ENCODE data around the gene TTF2.
"Not testable (repeated sequence)": the region's sequence is repeated elsewhere in the genome, so short reads cannot be mapped to it uniquely, and the experiment has no call there.

TTF2 gene

DNA sequence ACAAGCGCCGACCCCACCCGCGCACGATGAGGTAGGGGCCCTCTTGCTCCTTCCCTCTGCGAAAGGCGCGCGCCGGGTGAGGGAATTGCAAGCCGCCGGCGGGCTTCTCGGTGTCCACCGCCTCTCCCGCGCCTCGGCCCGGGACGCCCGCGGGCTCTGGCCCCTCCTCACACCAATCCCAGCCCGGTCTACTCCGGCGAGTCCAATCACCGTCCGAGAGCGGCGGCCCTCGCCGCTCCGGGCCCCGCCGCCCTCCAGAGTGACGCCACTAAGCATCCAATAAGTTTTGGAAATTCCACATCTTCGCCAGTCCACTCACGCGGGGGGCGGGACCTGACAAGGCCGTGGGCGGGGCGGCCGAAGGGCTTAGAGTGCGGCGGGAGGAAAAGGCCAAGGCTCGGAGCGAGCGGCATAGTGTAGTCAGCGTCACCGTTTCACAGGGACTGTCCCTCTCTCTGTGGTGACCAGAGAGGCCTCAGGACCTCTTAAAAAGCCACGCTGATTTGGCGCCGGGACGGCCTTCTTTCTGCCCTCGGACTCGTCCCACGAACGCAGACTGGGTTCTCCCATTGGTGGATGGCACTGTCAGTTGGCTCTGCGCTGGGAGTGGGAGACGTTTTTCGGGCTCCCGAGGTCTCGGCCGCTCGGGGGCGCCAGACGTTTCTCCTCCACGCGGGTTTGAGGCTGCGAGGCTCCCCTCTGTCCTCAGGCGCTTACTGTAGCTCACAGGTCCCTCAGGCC, 61.6 kb downstream of the TTF2 start, which contains the start of gene TRIM45:
TRIM45 (minus strand) TSS at position 161 of the 741 bp plus-strand sequence. CDS start 548 bp downstream, outside the sequence.
- DNase-seq (ENCODE audit: low spot score) = peak; percentile 93

- no peak for DNase-seq (ENCODE audit: low spot score)
Observed at GRCh38 chr1:117122330-117123025, 62.4 kb downstream of the TTF2 start.

GRCh38 chr1:117123274-117123673, 63.1 kb downstream of the TTF2 start:
- no peak for DNase-seq (ENCODE audit: low spot score)

DNA sequence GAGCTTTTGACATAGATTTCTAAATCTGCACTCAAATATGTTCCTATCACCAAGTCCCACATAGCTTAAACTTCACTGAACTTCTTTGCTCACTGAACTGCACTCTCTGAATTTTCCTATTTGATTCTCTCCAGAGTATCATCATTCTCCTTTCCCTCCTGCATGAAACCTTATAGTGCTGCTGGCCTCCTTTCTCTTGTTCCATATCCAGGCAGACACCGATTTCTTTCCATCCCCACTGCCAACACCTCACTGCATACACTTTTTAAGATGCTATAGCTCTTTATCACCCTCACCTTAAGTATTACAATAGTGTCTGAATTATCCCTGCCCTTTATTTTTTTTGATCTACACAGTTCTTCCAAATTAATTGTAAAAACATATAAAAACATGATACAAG, 64.5 kb downstream of the TTF2 start:
- no peak for DNase-seq (ENCODE audit: low spot score)

- DNase-seq (ENCODE audit: low spot score) = no peak
Observed at GRCh38 chr1:117127795-117128194, 67.7 kb downstream of the TTF2 start.

- DNase-seq (ENCODE audit: low spot score) = peak; percentile 56
Observed at GRCh38 chr1:117128323-117129079, 68.4 kb downstream of the TTF2 start.

GRCh38 chr1:117130526-117130925, 70.4 kb downstream of the TTF2 start:
- DNase-seq (ENCODE audit: low spot score) = no peak

GRCh38 chr1:117135329-117135728, 75.2 kb downstream of the TTF2 start:
- DNase-seq (ENCODE audit: low spot score) = no peak

DNA sequence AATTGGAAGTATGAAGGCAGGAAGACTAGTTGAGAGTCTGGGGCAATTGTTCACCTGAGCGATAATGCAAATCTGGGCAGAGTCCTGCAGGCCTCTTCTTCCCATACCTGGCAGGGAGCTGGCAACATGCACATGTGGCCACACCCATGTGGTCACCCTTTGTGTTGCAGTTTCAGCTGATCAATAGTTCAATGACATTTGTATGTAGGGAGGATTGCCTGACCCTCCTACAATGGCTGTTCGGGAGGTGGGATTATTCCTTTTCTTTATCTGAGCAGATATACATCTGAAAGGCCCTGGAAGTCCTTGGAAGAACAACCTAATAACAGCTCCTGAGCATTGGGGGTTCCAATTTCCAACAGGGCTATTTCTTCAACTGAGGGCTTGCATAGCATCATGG, 76.6 kb downstream of the TTF2 start:
- DNase-seq (ENCODE audit: low spot score) = no peak

DNA sequence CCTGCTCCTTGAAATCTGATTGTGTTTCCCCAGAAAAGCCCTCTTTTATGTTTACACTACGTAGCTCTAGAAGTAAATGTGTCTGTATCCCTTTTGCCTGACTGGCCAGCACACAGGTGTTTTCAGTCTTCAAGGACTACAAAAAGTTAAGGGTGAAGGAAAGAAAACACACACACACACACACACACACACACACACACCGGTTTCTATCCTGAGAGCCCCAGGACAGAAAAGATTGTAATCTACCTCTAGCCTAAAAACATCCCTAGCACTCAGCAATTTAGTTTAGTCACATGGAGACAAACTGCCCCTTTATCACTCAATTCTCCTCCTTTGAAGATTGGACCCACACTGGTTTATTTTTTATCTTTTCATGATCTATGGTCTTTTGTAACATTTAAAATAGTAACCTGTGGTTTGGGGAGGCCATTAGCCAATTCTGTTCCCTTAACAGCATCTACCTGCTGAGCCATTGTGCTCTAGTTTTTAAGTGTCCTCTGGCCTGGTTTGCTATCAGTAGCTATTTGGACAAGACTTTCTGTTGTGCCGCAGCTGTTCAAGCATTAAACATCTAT, 77.2 kb downstream of the TTF2 start:
- DNase-seq (ENCODE audit: low spot score) = no peak

DNA sequence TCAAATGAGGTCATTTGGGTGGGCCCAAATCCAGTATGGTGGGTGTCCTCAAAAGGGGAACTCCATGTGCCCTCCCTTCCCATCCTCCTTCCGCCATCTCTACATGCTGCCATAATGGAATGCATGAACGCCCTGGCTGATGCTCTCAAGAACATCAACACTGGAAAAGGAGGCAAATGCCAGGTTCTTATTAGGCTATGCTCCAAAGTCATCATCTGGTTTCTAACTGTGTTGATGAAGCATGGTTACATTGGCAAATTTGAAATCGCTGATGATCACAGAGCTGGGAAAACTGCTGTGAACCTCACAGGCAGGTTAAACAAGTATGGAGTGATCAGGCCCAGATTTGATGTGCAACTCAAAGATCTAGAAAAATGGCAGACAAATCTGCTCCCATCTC, 78.0 kb downstream of the TTF2 start:
- DNase-seq (ENCODE audit: low spot score) = no peak

DNA sequence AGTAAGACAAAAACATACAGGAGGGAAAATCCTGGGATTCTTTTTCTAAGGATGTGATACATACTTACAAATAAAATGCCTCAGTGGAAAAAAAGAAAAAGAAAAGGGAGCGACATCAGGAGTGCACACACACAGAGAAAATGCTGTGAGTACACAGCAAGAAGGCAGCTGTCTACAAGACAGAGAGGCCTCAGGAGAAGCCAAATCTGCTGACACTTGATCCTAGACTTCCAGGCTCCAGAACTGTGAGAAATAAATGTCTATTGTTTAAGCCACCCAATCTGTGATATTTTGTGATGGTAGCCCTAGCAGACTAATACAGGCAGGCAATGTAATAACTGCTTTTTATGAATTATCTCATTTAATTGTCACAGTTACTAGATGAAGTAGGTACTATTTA, 78.4 kb downstream of the TTF2 start:
- no peak for DNase-seq (ENCODE audit: low spot score)

DNA sequence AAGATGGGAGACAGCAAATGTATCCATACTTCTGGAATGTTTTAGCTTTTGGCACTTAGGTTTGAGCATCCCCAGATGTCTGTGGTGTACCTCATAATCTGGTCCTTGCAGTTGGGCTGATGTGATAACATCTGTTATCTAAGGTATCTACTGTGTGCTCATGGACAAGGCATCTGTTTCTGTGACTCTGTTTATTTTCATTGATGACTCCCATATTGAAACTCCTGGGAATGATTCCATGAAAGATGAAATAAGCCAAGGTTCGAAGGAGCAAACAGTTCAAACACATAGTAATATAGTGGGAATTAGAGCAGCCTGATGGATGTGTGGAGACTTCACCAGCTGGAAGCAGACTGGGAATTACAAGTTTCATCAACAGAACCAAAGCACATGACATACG, 82.1 kb downstream of the TTF2 start:
- no peak for DNase-seq (ENCODE audit: low spot score)

- no peak for DNase-seq (ENCODE audit: low spot score)
Observed at GRCh38 chr1:117143172-117143571, 83.0 kb downstream of the TTF2 start.

DNA sequence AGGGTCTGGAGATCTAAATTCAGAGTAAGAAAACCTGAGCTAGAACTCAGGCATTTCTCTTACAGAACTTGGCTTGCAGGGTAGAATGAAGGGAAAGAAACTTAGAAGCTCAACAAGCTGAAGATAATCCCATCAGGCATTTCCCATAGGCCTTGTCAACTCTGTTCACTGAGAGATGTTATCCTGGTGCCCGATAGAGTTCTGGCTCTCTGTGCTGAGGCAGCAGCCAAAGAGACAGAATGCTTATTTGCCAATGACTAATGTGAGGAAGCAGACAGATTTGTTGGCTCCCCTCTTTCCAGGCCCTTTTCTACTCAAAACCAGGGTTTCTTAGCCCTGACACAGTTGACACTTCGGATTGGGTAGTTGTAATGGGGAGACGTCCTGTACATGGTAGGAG, 83.7 kb downstream of the TTF2 start:
- no peak for DNase-seq (ENCODE audit: low spot score)

- DNase-seq (ENCODE audit: low spot score) = no peak
Observed at GRCh38 chr1:117146072-117146471, 85.9 kb downstream of the TTF2 start.

DNA sequence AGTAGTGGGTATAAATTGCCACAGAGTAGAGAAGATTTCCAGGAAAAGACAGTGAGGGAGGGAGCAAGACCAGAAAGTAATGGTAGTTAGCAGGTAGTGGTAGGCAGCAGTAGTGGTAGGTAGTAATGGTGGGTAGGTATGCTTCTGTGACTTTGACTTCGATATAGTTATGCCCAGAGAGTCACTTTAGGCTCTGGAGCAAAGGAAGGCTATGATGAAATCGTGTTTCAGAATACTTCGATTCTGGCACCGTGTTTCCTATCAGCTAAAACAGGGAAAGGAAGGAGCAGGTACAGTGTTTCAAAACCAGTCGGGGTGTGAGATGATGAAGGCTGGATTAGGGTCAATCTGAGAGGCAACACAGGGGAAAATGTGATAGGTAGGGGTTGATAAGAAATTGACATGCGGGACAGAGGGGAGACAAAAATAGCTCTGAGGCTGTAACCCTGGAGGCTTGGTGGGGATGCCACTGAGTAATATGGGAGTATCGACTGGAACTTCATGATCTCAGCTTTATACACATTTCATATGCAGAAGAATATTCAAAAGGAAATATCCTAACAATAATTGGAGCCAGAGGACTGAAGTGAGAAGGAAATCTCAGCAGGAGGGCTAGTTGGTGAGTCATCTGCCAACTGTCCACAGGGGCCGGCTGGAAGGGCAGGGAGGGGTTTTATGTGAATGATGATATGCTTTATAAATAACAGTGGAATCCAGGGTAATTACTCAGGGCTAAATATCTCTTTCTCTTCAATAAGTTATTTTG, 86.6 kb downstream of the TTF2 start:
- peak; percentile 55 for DNase-seq (ENCODE audit: low spot score)

DNA sequence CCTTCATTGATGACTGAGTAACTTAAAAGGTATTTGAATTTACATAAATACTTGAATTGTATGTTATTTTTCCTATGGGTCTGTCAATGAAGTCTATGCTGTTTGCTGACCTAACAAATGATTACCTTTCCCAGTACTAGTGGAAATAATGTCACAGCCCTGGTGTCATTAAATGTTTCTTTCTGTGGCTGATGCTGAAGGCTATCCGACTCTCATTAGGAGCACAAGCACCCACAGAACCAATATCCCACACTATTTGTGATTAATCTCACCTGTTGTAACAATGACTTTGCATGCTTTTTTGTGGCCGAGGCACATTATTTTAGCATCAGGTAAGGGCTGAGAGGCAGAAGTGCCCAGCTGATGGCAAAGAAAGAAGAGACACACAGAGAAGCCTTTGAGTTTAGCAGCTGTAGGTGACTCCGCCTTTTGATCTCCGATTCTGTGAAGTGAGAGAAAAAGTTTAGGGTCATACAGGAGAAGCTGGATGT, 87.3 kb downstream of the TTF2 start:
- peak; percentile 22 for DNase-seq (ENCODE audit: low spot score)

GRCh38 chr1:117147856-117148588, 87.9 kb downstream of the TTF2 start:
- DNase-seq (ENCODE audit: low spot score) = peak; percentile 23

GRCh38 chr1:117150316-117150715, 90.2 kb downstream of the TTF2 start:
- no peak for DNase-seq (ENCODE audit: low spot score)

DNA sequence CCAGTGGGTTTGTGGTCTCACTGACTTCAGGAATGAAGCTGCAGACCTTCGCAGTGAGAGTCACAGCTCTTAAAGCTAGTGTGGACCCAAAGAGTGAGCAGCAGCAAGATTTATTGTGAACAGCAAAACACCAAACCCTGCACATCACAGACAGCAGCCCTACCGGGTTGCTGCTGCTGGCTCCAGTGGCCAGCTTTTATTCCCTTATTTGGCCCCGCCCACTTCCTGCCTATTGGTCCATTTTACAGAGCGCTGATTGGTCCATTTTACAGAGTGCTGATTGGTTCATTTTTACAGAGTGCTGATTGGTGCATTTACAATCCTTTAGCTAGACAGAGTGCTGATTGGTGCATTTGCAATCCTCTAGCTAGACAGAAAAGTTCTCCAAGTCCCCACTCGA, 91.2 kb downstream of the TTF2 start:
- not testable (repeated sequence) for DNase-seq (ENCODE audit: low spot score)

Measured in SW480 (cell line).